GM10266 (cell line): Measurements from ENCODE around the gene FAM174C.
"Not testable (repeated sequence)": the region's sequence is repeated elsewhere in the genome, so short reads cannot be mapped to it uniquely, and the experiment has no call there.

Source experiments
- DNase-seq: peaks from one replicate; pipeline ENCODE4 v3.0.0; 2012; ENCODE audit errors: extremely low spot score
- TF ChIP-seq, protein P1 (sequence below): IDR thresholded peaks from 2 replicates; pipeline ENCODE4 v1.5.1; 2012; ENCODE audit warnings: mild to moderate bottlenecking, low read depth; ENCODE audit not compliant: control insufficient read depth, insufficient read depth; ENCODE audit errors: missing control alignments

FAM174C gene

DNA sequence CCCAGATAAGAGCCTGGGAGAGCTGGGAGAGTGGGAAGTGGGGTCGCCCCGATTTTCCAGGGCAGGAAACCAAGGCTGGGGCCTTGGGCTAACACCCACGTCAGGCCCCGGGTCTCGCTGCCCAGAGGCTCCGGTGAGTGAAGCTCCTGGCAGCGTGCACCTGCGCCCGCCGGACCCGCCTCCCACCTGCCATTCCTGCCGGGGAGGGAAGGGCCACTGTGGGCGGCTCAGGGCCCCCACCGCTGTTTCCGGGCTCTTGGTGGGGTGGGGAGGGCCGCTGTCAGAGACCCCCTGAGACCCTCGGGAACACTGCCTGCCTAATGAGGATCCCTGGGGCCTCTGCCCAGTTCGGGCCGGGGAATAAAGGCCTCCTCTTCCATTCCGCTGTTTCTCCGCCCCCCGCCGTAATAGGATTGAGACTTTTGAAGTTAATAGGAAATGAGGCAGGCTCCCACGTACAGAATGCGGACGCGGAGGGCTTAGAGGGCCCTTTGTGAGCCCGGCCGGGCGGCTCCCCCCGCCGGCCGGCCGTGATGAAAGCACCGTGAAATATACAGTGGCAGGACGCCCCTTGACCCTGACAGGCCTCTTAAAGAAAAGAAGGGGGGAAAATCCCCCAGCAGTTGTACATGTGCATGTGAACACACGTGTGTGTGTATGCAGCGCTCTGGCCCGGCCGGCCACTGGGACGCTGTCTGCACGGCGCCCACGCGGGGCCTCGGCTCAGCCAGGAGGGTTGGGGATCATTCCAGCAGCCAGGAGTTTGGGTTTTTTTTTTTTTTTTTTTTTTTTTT lies 43.5 kb downstream of the FAM174C start:
- TF ChIP-seq, protein P1, sequence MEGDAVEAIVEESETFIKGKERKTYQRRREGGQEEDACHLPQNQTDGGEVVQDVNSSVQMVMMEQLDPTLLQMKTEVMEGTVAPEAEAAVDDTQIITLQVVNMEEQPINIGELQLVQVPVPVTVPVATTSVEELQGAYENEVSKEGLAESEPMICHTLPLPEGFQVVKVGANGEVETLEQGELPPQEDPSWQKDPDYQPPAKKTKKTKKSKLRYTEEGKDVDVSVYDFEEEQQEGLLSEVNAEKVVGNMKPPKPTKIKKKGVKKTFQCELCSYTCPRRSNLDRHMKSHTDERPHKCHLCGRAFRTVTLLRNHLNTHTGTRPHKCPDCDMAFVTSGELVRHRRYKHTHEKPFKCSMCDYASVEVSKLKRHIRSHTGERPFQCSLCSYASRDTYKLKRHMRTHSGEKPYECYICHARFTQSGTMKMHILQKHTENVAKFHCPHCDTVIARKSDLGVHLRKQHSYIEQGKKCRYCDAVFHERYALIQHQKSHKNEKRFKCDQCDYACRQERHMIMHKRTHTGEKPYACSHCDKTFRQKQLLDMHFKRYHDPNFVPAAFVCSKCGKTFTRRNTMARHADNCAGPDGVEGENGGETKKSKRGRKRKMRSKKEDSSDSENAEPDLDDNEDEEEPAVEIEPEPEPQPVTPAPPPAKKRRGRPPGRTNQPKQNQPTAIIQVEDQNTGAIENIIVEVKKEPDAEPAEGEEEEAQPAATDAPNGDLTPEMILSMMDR: no peak
- DNase-seq: no peak

DNA sequence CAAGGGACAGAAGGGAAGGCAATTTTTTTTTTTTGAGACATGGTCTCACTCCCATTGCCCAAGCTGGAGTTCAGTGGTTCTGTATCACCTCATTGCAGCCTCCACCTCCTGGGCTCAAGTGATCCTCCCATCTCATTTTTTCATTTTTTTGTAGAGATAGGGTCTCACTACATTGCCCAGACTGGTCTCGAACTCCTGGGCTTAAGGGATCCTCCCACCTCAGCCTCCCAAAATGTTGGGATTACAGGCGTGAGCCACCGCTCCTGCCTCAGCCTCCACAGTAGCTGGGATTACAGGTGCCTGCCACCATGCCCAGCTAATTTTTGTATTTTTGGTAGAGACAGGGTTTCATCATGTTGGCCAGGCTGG lies 44.9 kb downstream of the FAM174C start:
- not testable (repeated sequence) for DNase-seq

DNA sequence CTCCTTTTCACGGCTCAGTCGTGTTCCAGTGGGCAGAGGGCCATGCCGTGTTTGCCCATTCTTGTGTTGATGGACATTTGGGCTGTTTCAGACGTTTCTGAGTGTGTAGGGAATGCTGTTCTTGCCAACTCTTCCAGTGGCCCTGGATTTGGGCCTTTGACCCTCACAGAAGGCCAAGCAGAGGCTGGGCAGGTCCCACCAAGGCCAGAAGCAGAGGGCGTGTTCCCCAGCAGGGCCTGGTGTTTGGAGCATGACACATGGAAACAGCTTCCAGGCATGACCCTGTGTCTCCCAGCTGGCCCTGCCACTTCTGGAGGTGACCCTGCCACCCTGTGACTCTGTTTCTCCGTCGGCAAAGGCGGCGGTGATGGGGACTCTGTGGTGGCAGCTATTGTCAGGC lies 46.2 kb downstream of the FAM174C start:
- TF ChIP-seq, protein P1: no peak
- no peak for DNase-seq

DNA sequence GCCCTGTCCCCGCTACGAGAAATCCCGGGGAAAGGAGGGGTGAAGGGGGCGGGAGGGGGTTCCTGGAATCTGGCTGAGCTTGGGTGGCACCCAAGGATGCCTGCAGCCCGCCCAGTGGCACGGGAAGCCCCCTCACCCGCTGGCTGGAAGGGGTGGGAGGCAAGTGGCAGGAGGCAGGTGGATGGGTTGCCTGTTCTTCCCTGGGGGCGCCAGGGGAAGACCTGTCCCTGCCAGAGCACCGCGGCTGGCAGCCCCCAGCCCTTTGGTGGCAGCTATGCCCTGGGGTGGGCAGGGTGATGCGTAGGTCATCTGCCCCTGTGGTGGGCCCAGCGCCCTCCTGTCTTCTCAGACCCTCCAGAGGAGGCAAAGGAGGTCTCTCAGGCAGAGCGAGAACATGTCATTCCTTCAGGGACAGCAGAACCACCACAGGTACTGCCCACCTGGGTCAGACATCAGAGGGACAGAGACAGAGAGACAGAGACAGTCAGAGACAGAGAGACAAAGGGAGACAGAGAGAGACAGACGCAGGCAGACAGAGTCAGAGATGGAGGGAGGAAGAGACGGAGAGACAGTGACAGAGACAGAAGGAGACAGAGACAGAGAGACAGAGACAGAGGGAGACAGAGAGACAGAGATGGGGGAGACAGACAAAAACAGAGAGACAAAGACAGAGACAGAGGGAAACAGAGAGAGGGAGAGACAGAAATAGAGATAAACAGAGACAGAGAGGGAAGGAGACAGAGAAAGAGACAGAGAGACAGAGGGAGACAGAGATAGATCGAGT lies 47.1 kb downstream of the FAM174C start:
- DNase-seq: no peak
- TF ChIP-seq, protein P1: no peak

DNA sequence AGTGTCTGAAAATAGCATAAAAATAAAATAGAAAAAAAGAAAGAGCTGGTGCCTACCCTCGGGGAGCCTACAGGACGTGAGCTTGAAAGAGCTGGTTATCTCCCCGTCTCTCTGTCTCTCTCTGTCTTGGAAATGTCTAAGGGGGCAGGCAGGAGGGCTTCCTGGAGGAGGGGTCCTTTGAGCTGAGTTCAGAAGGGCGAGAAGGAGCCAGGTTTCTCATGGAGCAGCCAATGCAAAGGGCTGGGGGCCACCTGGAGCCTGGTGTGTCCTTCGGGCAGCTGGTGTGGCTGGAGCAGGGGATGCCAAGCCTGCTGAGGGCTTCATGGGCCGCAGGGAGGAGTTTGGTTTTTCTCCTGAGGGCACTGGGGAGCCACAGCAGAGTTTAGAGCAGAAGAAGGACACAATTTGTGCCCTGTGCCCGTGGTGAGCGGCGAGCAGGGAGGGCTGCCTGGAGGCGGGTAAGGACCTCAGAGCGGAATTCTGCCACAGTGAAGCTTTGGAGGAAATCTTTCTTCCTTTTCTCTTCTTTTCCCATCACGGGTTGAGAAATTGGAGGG lies 49.0 kb downstream of the FAM174C start:
- TF ChIP-seq, protein P1: no peak
- DNase-seq: no peak

DNA sequence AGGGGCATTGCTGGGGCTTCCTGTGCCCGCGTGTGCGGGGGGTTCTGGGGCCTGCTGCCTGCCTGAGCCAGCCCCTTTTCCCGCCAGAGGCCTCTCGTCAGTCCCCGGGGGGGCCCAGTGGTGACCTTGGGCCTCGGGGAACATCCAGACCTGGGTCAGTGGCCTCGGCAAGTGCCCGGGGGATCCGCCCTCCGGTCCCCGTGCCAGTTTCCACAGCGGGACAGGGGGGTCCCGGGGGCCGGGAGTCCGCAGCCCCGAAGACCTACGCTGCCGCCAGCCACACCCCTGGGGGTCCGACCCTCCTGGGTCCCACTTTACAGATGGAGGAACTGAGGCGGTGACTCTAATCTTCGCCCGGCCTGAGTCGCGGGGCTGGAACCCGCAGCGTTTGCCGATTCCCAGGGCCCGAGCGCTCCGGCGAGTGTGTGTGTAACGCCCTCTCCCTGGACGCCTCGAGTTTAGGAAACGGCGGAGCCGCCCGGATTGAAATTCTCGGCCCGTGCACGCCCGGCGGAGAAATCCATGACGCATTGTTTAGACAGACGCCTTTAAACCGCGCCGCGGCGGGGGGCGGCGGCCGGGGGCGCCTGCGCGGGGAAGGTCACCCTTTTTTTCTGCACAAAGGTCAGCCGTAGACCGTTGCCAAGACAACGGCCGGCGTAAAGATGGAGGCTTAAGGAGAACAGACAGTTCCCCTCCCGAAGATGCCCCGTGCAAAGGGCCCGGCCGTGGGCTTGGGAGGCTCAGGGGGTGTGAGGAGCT lies 49.7 kb downstream of the FAM174C start:
- TF ChIP-seq, protein P1: no peak
- DNase-seq: peak; percentile 58

DNA sequence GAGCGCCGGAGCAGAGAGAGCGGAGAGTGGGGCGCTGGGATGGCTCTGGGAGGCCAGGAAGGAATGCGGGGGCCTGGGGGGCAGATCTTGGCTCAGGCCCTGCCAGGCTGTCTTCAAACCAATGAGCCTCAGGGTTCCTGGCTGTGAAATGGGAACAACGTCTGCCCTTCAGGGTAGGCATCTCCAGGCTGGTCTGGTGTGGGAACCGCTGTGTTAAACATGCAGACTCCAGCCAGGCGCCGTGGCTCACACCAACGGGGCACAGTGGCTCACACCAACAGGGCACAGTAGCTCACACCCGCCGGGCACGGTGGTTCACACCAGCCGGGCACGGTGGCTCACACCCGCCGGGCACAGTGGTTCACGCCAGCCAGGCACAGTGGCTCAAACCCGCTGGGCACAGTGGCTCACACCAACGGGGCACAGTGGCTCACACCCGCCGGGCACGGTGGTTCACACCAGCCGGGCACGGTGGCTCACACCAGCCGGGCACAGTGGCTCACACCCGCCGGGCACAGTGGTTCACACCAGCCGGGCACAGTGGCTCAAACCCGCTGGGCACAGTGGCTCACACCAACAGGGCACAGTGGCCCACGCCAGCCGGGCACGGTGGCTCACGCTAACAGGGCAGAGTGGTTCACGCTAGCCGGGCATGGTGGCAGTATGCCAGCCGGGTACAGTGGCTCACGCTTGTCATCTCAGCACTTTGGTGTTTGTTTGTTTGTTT lies 50.4 kb downstream of the FAM174C start:
- DNase-seq: no peak
- TF ChIP-seq, protein P1: no peak
